ENCODE results near the gene GDPD2.
"Not testable (repeated sequence)": the region's sequence is repeated elsewhere in the genome, so short reads cannot be mapped to it uniquely, and the experiment has no call there.

The GDPD2 gene, protein sequence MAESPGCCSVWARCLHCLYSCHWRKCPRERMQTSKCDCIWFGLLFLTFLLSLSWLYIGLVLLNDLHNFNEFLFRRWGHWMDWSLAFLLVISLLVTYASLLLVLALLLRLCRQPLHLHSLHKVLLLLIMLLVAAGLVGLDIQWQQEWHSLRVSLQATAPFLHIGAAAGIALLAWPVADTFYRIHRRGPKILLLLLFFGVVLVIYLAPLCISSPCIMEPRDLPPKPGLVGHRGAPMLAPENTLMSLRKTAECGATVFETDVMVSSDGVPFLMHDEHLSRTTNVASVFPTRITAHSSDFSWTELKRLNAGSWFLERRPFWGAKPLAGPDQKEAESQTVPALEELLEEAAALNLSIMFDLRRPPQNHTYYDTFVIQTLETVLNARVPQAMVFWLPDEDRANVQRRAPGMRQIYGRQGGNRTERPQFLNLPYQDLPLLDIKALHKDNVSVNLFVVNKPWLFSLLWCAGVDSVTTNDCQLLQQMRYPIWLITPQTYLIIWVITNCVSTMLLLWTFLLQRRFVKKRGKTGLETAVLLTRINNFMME

DNA sequence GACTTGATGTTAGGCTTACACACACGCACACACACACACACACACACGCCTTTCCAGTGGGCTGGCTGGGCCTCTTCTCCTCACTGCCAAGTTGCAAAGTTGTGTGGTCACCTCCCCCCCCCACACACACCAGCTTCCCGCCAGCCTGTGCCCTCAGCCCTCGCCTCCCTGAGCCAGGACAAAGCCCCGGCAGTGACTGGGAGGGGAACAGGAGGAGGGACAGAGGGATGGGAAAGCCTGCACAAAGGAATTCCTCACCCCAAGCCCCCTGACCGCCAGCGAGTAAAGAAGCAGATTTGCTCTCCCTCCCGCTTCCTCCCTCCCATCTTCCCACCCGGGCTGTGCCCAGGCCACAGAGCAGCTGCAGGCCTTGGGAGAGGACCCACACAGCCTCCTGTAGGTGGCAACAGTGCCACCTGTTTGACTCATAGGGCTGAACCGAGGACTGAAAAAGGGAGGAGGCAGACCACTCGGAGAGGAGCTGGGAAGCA, at the start of gene GDPD2:
GDPD2 (plus strand) TSS at position 464 of the 491 bp plus-strand sequence. CDS start 1,671 bp downstream, outside the sequence.
- H3K36me3 Mint-ChIP-seq (ENCODE audit: insufficient read depth), result peaks cover 1% of the 10 kb centered on the region
- ATAC-seq (replicated peaks; ENCODE audit: extremely low read depth, poor library complexity, severe bottlenecking) (no peak), DNase-seq (ENCODE audit: low spot score in 2 of 2) (no peak)
- no peaks in the 10 kb centered on the region for H3K4me1 Mint-ChIP-seq
- no peak within 1 kb of the TSS for H3K4me3 Mint-ChIP-seq
- H3K27me3 Mint-ChIP-seq, result no peaks in the 10 kb centered on the region
- no peak within 1 kb of the TSS for H3K27ac Mint-ChIP-seq (ENCODE audit: low read depth)
- no peaks in the 10 kb centered on the region for H3K9me3 Mint-ChIP-seq

DNA sequence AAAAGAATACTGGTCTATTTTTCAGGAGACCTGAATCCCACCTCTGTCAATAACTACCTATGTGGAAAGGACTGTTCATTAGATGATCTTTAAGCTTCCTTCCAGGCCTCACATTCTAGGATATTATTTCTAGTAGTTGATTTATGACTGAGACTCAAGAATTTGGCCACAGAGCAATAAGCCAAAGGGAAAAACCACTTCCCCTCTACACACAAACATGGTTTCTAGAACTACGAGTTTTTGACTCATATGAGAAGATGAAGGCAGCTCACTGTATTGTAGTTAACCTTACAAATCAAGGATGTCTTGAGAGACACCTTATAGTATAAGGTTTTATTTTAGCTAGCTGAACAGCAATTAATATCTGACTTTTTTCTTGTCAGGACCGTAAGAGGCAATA, 36.9 kb upstream of the GDPD2 start:
- Mint-ChIP-seq H3K27me3 (no peaks in the 10 kb centered on the region), H3K27ac (ENCODE audit: low read depth) (peak overlapping the region; percentile 10), H3K4me1 (no peaks in the 10 kb centered on the region), H3K9me3 (no peaks in the 10 kb centered on the region), H3K36me3 (ENCODE audit: insufficient read depth) (no peaks in the 10 kb centered on the region), H3K4me3 (no peak overlapping the region)
- DNase-seq (ENCODE audit: low spot score in 2 of 2) (no peak), ATAC-seq (replicated peaks; ENCODE audit: extremely low read depth, poor library complexity, severe bottlenecking) (no peak)

DNA sequence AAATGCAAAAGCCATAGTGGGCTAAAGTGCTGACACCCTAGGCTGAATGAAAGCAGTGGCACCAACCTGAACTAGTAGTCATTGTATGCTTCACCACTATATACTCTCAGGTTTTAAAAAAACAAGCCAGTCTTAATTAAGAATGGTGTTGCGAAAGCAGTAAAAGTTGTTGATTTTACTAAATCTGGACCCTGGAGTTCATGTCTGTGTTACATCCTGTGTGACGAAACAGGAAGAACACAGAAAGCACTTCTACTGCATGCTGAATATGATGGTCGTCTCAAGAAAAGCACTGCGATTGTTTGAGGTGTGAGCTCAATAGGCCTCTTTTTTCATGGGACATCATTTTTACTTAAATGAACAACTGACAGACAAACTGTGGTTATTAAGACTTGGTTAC, 24.2 kb upstream of the GDPD2 start:
- Mint-ChIP-seq H3K4me3 (no peak overlapping the region), H3K36me3 (ENCODE audit: insufficient read depth) (peaks cover 2% of the 10 kb centered on the region), H3K27ac (ENCODE audit: low read depth) (peak overlapping the region; percentile 89), H3K4me1 (no peaks in the 10 kb centered on the region), H3K9me3 (no peaks in the 10 kb centered on the region), H3K27me3 (no peaks in the 10 kb centered on the region)
- ATAC-seq (replicated peaks; ENCODE audit: extremely low read depth, poor library complexity, severe bottlenecking) (peak; percentile 99), DNase-seq (ENCODE audit: low spot score in 2 of 2) (peak in 1 of 2 donors; percentile 28)

DNA sequence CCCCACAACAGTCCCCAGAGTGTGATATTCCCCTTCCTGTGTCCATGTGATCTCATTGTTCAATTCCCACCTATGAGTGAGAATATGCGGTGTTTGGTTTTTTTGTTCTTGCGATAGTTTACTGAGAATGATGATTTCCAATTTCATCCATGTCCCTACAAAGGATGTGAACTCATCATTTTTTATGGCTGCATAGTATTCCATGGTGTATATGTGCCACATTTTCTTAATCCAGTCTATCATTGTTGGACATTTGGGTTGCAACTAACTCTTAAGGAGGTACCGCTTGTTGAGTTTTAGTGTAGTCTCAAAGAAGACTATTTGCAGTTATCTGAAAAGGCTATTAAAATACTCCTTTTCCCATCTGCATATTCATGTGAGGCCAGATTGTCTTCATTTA, 22.9 kb upstream of the GDPD2 start:
- not testable (repeated sequence) for H3K27ac Mint-ChIP-seq (ENCODE audit: low read depth); H3K27me3 Mint-ChIP-seq; H3K36me3 Mint-ChIP-seq (ENCODE audit: insufficient read depth); DNase-seq (ENCODE audit: low spot score in 2 of 2); H3K9me3 Mint-ChIP-seq; ATAC-seq (replicated peaks; ENCODE audit: extremely low read depth, poor library complexity, severe bottlenecking); H3K4me3 Mint-ChIP-seq; H3K4me1 Mint-ChIP-seq

DNA sequence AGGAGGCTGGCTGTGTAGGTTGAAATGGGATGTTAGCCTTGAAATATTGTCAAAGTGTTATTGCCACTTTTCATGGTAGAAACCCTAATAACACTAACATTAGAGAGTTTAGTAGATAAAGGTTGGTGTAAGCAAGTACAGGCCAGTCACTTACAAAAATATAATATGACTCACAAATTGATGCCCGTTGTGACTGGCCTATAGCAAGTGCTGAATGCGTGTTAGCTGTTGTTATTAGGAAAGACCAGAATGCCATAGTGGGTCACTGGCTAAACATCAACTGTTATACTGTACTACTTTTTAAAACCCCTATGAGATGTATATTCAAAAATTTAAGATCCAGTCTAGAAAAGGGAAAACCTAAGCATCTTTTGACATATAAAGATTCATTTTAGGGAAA, 20.4 kb upstream of the GDPD2 start:
- no peak for ATAC-seq (replicated peaks; ENCODE audit: extremely low read depth, poor library complexity, severe bottlenecking)
- H3K9me3 Mint-ChIP-seq, result no peaks in the 10 kb centered on the region
- H3K36me3 Mint-ChIP-seq (ENCODE audit: insufficient read depth), result no peaks in the 10 kb centered on the region
- H3K4me1 Mint-ChIP-seq, result no peaks in the 10 kb centered on the region
- H3K27me3 Mint-ChIP-seq, result no peaks in the 10 kb centered on the region
- H3K4me3 Mint-ChIP-seq, result no peak overlapping the region
- no peak for DNase-seq (ENCODE audit: low spot score in 2 of 2)
- H3K27ac Mint-ChIP-seq (ENCODE audit: low read depth), result no peak overlapping the region

DNA sequence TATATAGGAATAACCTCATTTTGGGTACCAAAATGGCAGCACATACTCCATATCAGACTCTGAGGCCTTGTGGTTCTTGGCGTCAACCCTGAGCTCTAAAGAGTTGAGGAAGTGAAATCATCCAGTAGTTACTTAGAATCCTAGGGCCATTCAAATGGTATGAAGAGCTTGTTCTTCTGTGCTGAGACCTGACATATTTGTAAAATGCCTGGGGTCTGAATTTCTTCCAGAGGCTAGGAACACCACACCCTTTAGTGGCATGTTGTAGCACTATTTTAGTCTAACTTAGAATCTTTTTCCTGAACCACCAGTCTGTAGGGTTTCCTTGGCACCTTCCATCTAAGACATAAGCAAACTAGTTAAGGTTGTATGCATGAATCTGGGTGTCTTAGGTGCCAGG, 18.1 kb upstream of the GDPD2 start:
- H3K4me1 Mint-ChIP-seq, result no peaks in the 10 kb centered on the region
- H3K27ac Mint-ChIP-seq (ENCODE audit: low read depth), result no peak overlapping the region
- no peak for ATAC-seq (replicated peaks; ENCODE audit: extremely low read depth, poor library complexity, severe bottlenecking)
- H3K27me3 Mint-ChIP-seq, result no peaks in the 10 kb centered on the region
- no peak overlapping the region for H3K4me3 Mint-ChIP-seq
- no peaks in the 10 kb centered on the region for H3K9me3 Mint-ChIP-seq
- no peak for DNase-seq (ENCODE audit: low spot score in 2 of 2)
- no peaks in the 10 kb centered on the region for H3K36me3 Mint-ChIP-seq (ENCODE audit: insufficient read depth)

DNA sequence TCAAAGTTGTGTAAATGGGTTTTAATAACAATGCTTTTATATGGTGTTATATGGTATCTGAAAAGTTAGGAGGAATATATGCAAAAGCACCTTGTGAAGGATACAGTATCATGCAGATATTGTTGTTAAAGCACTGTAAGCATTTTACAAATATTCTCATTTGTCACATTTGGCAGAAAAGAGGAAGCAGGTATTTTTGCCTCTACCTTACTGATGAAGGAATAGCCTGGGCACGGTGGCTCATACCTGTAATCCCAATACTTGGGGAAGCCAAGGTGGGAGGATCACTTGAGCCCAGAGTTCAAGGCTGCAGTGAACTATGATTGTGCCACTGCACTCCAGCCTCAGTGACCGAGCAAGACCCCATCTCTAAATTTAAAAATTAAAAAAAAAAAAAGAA, 12.2 kb upstream of the GDPD2 start:
- Mint-ChIP-seq H3K4me3 (no peak overlapping the region), H3K9me3 (no peaks in the 10 kb centered on the region), H3K27me3 (no peaks in the 10 kb centered on the region), H3K4me1 (no peaks in the 10 kb centered on the region), H3K27ac (ENCODE audit: low read depth) (no peak overlapping the region), H3K36me3 (ENCODE audit: insufficient read depth) (no peaks in the 10 kb centered on the region)
- no peak for DNase-seq (ENCODE audit: low spot score in 2 of 2)
- no peak for ATAC-seq (replicated peaks; ENCODE audit: extremely low read depth, poor library complexity, severe bottlenecking)

DNA sequence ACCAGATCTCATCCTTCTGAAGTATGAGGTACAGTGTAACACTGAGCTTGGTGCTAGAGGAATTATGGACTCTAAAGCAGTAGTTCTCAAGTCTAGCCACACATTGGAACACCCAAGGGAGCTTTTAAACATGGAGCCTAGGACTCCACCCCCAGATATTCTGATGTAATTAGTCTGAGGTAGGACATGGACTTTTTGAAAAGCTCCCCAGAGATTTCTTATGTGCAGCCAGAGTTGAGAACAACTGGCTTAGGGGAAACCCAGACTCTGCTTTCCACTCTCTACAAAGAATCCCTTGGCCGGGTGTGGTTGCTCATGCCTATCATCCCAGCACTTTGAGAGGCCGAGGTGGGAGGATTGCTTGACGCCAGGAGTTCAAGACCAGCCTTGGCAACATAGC, 11.6 kb upstream of the GDPD2 start:
- no peaks in the 10 kb centered on the region for H3K27me3 Mint-ChIP-seq
- H3K4me1 Mint-ChIP-seq, result no peaks in the 10 kb centered on the region
- H3K36me3 Mint-ChIP-seq (ENCODE audit: insufficient read depth), result no peaks in the 10 kb centered on the region

DNA sequence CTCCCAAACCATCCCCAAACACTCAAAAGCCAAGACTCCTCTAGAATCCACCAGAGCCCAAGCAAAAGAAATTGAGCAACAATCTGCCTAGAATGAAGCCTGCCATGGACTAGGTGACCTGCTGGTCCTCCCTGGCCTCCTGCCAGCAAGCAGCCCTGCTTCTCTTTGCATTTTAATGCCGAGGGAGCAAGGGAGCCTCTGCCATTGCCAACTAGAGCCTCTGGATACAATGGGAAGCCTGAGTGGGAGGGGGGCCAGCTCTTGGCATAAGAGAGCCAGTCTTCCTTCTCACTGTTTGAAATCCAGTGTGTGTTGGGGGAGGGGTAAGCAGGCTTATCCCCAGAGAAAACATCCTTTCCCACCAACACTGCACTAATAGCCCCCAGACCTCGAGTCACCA, 1.5 kb upstream of the GDPD2 start:
- H3K27ac Mint-ChIP-seq (ENCODE audit: low read depth), result no peak overlapping the region
- H3K27me3 Mint-ChIP-seq, result no peaks in the 10 kb centered on the region
- no peaks in the 10 kb centered on the region for H3K4me1 Mint-ChIP-seq
- no peak for DNase-seq (ENCODE audit: low spot score in 2 of 2)
- H3K4me3 Mint-ChIP-seq, result no peak overlapping the region
- ATAC-seq (replicated peaks; ENCODE audit: extremely low read depth, poor library complexity, severe bottlenecking), result no peak
- no peaks in the 10 kb centered on the region for H3K9me3 Mint-ChIP-seq
- peaks cover 1% of the 10 kb centered on the region for H3K36me3 Mint-ChIP-seq (ENCODE audit: insufficient read depth)

More for the DNA sequence above, 11.6 kb upstream of the GDPD2 start:
- Mint-ChIP-seq H3K9me3 (no peaks in the 10 kb centered on the region), H3K27ac (ENCODE audit: low read depth) (no peak overlapping the region), H3K4me3 (no peak overlapping the region)
- DNase-seq (ENCODE audit: low spot score in 2 of 2), result no peak
- no peak for ATAC-seq (replicated peaks; ENCODE audit: extremely low read depth, poor library complexity, severe bottlenecking)

DNA sequence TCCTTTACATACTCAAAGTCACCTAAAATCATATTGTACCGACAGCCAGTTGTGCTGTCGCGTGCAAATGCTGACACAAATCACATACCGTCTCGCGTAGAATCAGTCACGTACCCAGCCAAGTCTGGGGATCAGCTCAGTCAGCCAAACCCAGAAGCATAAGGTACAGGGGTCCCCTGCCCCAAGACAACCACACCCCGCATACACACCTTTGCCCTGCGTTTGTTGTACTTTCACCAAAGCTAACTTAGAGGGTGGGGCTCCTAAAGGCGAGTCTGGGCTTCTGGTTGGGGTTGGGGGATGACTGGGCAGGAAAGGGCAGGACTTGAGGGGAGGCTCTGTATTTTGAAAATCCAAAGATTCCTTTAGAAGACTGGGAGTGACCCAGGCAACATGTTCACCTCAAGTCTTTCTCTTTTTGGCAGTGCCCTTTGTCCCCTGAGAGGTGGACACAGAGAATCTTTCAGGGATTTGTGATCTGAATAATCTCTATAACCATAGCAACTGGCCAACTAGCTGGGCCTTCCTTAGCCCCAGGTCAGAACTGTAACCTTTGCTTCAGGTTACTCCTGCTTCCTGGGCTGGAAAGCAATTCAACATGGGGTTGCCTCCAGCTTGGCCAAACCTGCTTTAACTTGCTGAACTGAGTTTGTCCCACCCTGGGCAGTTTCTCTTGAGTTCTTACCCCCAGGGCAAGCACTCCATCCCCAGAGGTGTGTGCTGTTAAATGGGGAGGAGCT, 992 bp downstream of the GDPD2 start:
- Mint-ChIP-seq H3K9me3 (no peaks in the 10 kb centered on the region), H3K27me3 (no peaks in the 10 kb centered on the region), H3K4me1 (no peaks in the 10 kb centered on the region), H3K36me3 (ENCODE audit: insufficient read depth) (peaks cover 1% of the 10 kb centered on the region), H3K4me3 (no peak overlapping the region), H3K27ac (ENCODE audit: low read depth) (no peak overlapping the region)
- ATAC-seq (replicated peaks; ENCODE audit: extremely low read depth, poor library complexity, severe bottlenecking), result no peak
- DNase-seq (ENCODE audit: low spot score in 2 of 2), result no peak

DNA sequence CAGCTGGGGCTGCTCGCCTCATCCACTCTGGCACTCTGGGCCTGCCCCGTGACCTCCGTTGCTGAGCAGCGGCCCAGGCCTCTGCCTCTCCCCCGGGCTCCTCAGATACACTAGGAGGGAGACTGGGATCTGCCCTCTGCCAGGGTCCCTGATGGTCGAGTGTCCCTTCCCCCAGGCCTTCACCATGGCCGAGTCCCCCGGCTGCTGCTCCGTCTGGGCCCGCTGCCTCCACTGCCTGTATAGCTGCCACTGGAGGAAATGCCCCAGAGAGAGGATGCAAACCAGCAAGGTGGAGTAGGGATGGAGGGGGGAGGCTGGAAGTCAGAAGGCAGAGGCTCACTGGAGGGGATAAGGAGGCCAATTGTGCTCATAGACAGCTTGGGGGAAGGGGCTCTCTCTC, 1.7 kb downstream of the GDPD2 start:
- ATAC-seq (replicated peaks; ENCODE audit: extremely low read depth, poor library complexity, severe bottlenecking) (no peak), DNase-seq (ENCODE audit: low spot score in 2 of 2) (no peak)
- no peak overlapping the region for H3K4me3 Mint-ChIP-seq
- H3K27ac Mint-ChIP-seq (ENCODE audit: low read depth), result no peak overlapping the region
- H3K9me3 Mint-ChIP-seq, result no peaks in the 10 kb centered on the region
- no peaks in the 10 kb centered on the region for H3K4me1 Mint-ChIP-seq
- H3K36me3 Mint-ChIP-seq (ENCODE audit: insufficient read depth), result peaks cover 1% of the 10 kb centered on the region
- no peaks in the 10 kb centered on the region for H3K27me3 Mint-ChIP-seq

DNA sequence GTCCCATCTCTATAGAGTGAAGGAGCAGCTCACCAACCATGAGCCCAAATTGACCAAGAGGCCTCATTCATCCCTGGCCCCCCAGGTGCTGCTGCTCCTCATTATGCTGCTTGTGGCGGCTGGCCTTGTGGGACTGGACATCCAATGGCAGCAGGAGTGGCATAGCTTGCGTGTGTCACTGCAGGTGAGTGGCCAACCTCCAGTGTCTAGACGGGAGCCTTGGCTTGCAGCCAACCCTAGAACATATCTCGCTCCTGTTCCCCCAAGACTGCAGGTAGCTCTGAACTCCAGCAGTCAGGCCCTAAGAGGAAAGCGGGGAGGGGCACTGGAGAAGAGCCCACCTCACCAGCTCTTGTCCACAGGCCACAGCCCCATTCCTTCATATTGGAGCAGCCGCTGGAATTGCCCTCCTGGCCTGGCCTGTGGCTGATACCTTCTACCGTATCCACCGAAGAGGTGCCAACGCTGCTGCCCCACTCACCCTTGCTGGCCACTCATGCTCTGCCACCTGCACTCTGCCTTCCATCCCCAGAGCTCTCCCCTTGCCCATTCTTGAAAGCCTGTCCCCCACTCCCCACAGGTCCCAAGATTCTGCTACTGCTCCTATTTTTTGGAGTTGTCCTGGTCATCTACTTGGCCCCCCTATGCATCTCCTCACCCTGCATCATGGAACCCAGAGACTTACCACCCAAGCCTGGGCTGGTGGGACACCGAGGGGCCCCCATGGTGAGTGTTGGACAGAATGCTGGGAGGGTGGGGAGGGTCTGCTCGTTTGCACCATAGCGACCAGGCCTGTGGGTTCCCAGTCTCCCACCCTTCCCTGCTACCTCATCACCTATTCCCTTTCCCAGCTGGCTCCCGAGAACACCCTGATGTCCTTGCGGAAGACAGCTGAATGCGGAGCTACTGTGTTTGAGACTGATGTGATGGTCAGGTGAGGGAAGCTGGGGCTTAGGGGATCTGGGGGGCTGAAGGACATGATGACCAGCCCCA, 3.5 kb downstream of the GDPD2 start:
- H3K4me1 Mint-ChIP-seq, result no peaks in the 10 kb centered on the region

More for the DNA sequence above, 3.5 kb downstream of the GDPD2 start:
- no peaks in the 10 kb centered on the region for H3K9me3 Mint-ChIP-seq
- no peak for DNase-seq (ENCODE audit: low spot score in 2 of 2)
- no peak overlapping the region for H3K4me3 Mint-ChIP-seq
- ATAC-seq (replicated peaks; ENCODE audit: extremely low read depth, poor library complexity, severe bottlenecking), result no peak
- H3K27ac Mint-ChIP-seq (ENCODE audit: low read depth), result no peak overlapping the region
- no peaks in the 10 kb centered on the region for H3K27me3 Mint-ChIP-seq
- peaks cover 4% of the 10 kb centered on the region for H3K36me3 Mint-ChIP-seq (ENCODE audit: insufficient read depth)

Measured in central memory CD8-positive, alpha-beta T cell (primary cell).